ENCODE results near the gene LAMA3. TPM values are rescaled to one million over a fixed set of nuclear protein-coding genes. Genes with fewer than 3 reads are reported as not detected.

LAMA3 gene
- total RNA-seq, 1 experiment from 2014 or later, result 207 TPM

GRCh38 chr18:23861326-23861725, 172.1 kb downstream of the LAMA3 start:
- peak overlapping the region; percentile 75 for H3K27ac Mint-ChIP-seq (ENCODE audit: unreplicated experiment)
- CTCF ChIA-PET, result interaction anchor here (1.0 to 2.1 kb wide), 2 partner anchors 10 to 239 kb away, joined by 3 to 14 read pairs; no protein-coding TSS in a partner anchor

GRCh38 chr18:23861805-23862470, 172.7 kb downstream of the LAMA3 start:
- no TSS peak for BruUV-seq (replicated peaks)
- intact Hi-C loops (cut with micrococcal nuclease; ENCODE audit: unreplicated experiment), result no loop called here
- Mint-ChIP-seq H3K27me3 (ENCODE audit: unreplicated experiment) (no peaks in the 10 kb centered on the region), H3K4me1 (ENCODE audit: low read depth, unreplicated experiment) (peaks cover 47% of the 10 kb centered on the region), H3K4me3 (ENCODE audit: low read depth, unreplicated experiment) (no peak overlapping the region), H3K36me3 (ENCODE audit: insufficient read depth, unreplicated experiment) (peaks cover 15% of the 10 kb centered on the region), H3K9me3 (ENCODE audit: low read depth, unreplicated experiment) (no peaks in the 10 kb centered on the region), H3K27ac (ENCODE audit: unreplicated experiment) (peak overlapping the region; percentile 75)
- CTCF ChIA-PET, result interaction anchor here (0.6 to 2.1 kb wide), 7 partner anchors 9 to 240 kb away, joined by 3 to 14 read pairs (median 3); no protein-coding TSS in a partner anchor
- TF ChIP-seq CTCF (IDR thresholded peaks at IDR 0.05; ENCODE audit: unreplicated experiment), result no peak
- DNase-seq, result no peak

More at GRCh38 chr18:23861326-23861725, 172.1 kb downstream of the LAMA3 start:
- peaks cover 53% of the 10 kb centered on the region for H3K4me1 Mint-ChIP-seq (ENCODE audit: low read depth, unreplicated experiment)
- H3K9me3 Mint-ChIP-seq (ENCODE audit: low read depth, unreplicated experiment), result no peaks in the 10 kb centered on the region
- DNase-seq, result no peak
- no peaks in the 10 kb centered on the region for H3K27me3 Mint-ChIP-seq (ENCODE audit: unreplicated experiment)
- H3K36me3 Mint-ChIP-seq (ENCODE audit: insufficient read depth, unreplicated experiment), result peaks cover 15% of the 10 kb centered on the region
- BruUV-seq (replicated peaks), result no TSS peak
- TF ChIP-seq CTCF (IDR thresholded peaks at IDR 0.05; ENCODE audit: unreplicated experiment), result no peak
- H3K4me3 Mint-ChIP-seq (ENCODE audit: low read depth, unreplicated experiment), result no peak overlapping the region
- intact Hi-C loops (cut with micrococcal nuclease; ENCODE audit: unreplicated experiment), result no loop called here

DNA sequence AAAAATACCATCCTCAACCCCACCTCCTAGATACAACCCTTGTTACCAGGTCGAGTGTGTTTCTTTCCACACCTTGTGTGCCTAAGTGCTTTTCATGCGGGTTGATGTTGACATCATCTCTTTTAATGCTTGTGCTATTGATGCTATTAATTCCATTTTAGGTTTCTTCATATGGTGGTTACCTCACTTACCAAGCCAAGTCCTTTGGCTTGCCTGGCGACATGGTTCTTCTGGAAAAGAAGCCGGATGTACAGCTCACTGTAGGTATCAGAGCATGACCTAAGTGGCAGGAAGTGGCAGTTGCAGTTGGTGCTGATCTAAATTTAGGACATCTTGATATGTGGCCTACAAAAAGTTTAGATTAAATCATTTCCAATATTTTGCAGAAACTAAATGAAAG, 175.4 kb downstream of the LAMA3 start:
- CTCF ChIA-PET, result no interaction called here
- H3K9me3 Mint-ChIP-seq (ENCODE audit: low read depth, unreplicated experiment), result no peaks in the 10 kb centered on the region
- no peak overlapping the region for H3K4me3 Mint-ChIP-seq (ENCODE audit: low read depth, unreplicated experiment)
- TF ChIP-seq CTCF (IDR thresholded peaks at IDR 0.05; ENCODE audit: unreplicated experiment), result no peak
- H3K4me1 Mint-ChIP-seq (ENCODE audit: low read depth, unreplicated experiment), result peaks cover 32% of the 10 kb centered on the region
- no peak overlapping the region for H3K27ac Mint-ChIP-seq (ENCODE audit: unreplicated experiment)
- H3K36me3 Mint-ChIP-seq (ENCODE audit: insufficient read depth, unreplicated experiment), result peaks cover 9% of the 10 kb centered on the region
- intact Hi-C loops (cut with micrococcal nuclease; ENCODE audit: unreplicated experiment), result no loop called here
- H3K27me3 Mint-ChIP-seq (ENCODE audit: unreplicated experiment), result no peaks in the 10 kb centered on the region
- no peak for DNase-seq
- no TSS peak for BruUV-seq (replicated peaks)

GRCh38 chr18:23867006-23867405, 177.8 kb downstream of the LAMA3 start:
- no peaks in the 10 kb centered on the region for H3K27me3 Mint-ChIP-seq (ENCODE audit: unreplicated experiment)
- H3K9me3 Mint-ChIP-seq (ENCODE audit: low read depth, unreplicated experiment), result no peaks in the 10 kb centered on the region
- BruUV-seq (replicated peaks), result no TSS peak
- H3K4me3 Mint-ChIP-seq (ENCODE audit: low read depth, unreplicated experiment), result no peak overlapping the region
- peaks cover 4% of the 10 kb centered on the region for H3K36me3 Mint-ChIP-seq (ENCODE audit: insufficient read depth, unreplicated experiment)
- peaks cover 39% of the 10 kb centered on the region for H3K4me1 Mint-ChIP-seq (ENCODE audit: low read depth, unreplicated experiment)
- intact Hi-C loops (cut with micrococcal nuclease; ENCODE audit: unreplicated experiment), result no loop called here
- no peak for DNase-seq
- H3K27ac Mint-ChIP-seq (ENCODE audit: unreplicated experiment), result no peak overlapping the region
- TF ChIP-seq CTCF (IDR thresholded peaks at IDR 0.05; ENCODE audit: unreplicated experiment), result no peak
- CTCF ChIA-PET, result no interaction called here
